H9 (cell line): ENCODE data around the gene RNLS. TPM values are rescaled to one million over a fixed set of nuclear protein-coding genes. Genes with fewer than 3 reads are reported as not detected.

Experiments
- DNase-seq: peaks from one replicate; pipeline ENCODE4 v3.0.0-alpha.2; 2017
- H2AFZ ChIP-seq: one replicate; pipeline ENCODE4 v1.6.1; 2013; ENCODE audit warnings: mild to moderate bottlenecking, low read length, control low read depth, moderate library complexity
- H2AK5ac ChIP-seq: 2 replicates; pipeline ENCODE4 v1.6.1; 2013; ENCODE audit warnings: low read length, control low read depth, mixed read lengths; ENCODE audit not compliant: insufficient read length
- H2BK120ac ChIP-seq: one replicate; pipeline ENCODE4 v1.6.1; 2013; ENCODE audit warnings: low read depth, mild to moderate bottlenecking, low read length, control low read depth, inconsistent platforms; ENCODE audit not compliant: poor library complexity, severe bottlenecking
- H2BK12ac ChIP-seq: 2 replicates; pipeline ENCODE4 v1.6.1; 2013; ENCODE audit warnings: low read length, control low read depth, mixed read lengths, low read depth; ENCODE audit not compliant: insufficient read length
- H2BK15ac ChIP-seq: 2 replicates; pipeline ENCODE4 v1.6.1; 2013; ENCODE audit warnings: low read depth, low read length, control low read depth
- H2BK20ac ChIP-seq: one replicate; pipeline ENCODE4 v1.6.1; 2013; ENCODE audit warnings: low read depth, mild to moderate bottlenecking, low read length, control low read depth, inconsistent platforms; ENCODE audit not compliant: poor library complexity, severe bottlenecking
- H2BK5ac ChIP-seq: 2 replicates; pipeline ENCODE4 v1.6.1; 2013; ENCODE audit warnings: low read length, control low read depth, mixed read lengths; ENCODE audit not compliant: insufficient read length
- H3K14ac ChIP-seq: 2 replicates; pipeline ENCODE4 v1.6.1; 2013; ENCODE audit warnings: low read length, control low read depth; ENCODE audit not compliant: insufficient read depth
- H3K18ac ChIP-seq: 2 replicates; pipeline ENCODE4 v1.6.1; 2013; ENCODE audit warnings: low read depth, mild to moderate bottlenecking, mixed read lengths, low read length, control low read depth; ENCODE audit not compliant: insufficient read length
- H3K23ac ChIP-seq: 2 replicates; pipeline ENCODE4 v1.6.1; 2013; ENCODE audit warnings: low read length, control low read depth, mixed read lengths, low read depth; ENCODE audit not compliant: insufficient read length
- H3K23me2 ChIP-seq: 2 replicates; pipeline ENCODE4 v1.6.1; 2013; ENCODE audit warnings: low read depth, mild to moderate bottlenecking, mixed read lengths, low read length, control low read depth; ENCODE audit not compliant: insufficient read length, poor library complexity, severe bottlenecking
- H3K27ac ChIP-seq: 2 replicates; pipeline ENCODE4 v1.5.1; 2013; ENCODE audit warnings: low read length, control low read depth, mixed read lengths, low read depth; ENCODE audit not compliant: insufficient read length
- H3K27me3 ChIP-seq: 2 replicates; pipeline ENCODE4 v1.6.1; 2013; ENCODE audit warnings: low read length, control low read depth, inconsistent platforms; ENCODE audit not compliant: insufficient read depth
- H3K4ac ChIP-seq: 2 replicates; pipeline ENCODE4 v1.6.1; 2013; ENCODE audit warnings: low read depth, mild to moderate bottlenecking, control low read depth, inconsistent platforms, low read length, moderate library complexity
- H3K4me1 ChIP-seq: 2 replicates; pipeline ENCODE4 v1.6.1; 2013; ENCODE audit warnings: low read length, control low read depth, inconsistent platforms; ENCODE audit not compliant: insufficient read depth
- H3K4me2 ChIP-seq: 2 replicates; pipeline ENCODE4 v1.6.1; 2013; ENCODE audit warnings: low read length, control low read depth, mixed read lengths; ENCODE audit not compliant: insufficient read length, insufficient read depth
- H3K56ac ChIP-seq: 2 replicates; pipeline ENCODE4 v1.6.1; 2013; ENCODE audit warnings: low read depth, mild to moderate bottlenecking, mixed read lengths, low read length, control low read depth; ENCODE audit not compliant: insufficient read length
- H3K79me1 ChIP-seq: 2 replicates; pipeline ENCODE4 v1.6.1; 2013; ENCODE audit warnings: low read depth, mild to moderate bottlenecking, moderate library complexity, low read length, control low read depth, inconsistent platforms; ENCODE audit not compliant: insufficient read depth, poor library complexity, severe bottlenecking
- H3K79me2 ChIP-seq: 2 replicates; pipeline ENCODE4 v1.6.1; 2013; ENCODE audit warnings: low read length, control low read depth, inconsistent platforms; ENCODE audit not compliant: insufficient read depth
- H3K9ac ChIP-seq: 2 replicates; pipeline ENCODE4 v1.6.1; 2013; ENCODE audit warnings: low read length, control low read depth, mixed read lengths; ENCODE audit not compliant: insufficient read length; ENCODE audit errors: extremely low read depth
- H3K9me3 ChIP-seq: one replicate; pipeline ENCODE4 v1.6.1; 2013; ENCODE audit warnings: low read depth, low read length, inconsistent platforms; ENCODE audit not compliant: control insufficient read depth
- H3T11ph ChIP-seq: one replicate; pipeline ENCODE4 v1.6.1; 2013; ENCODE audit warnings: mild to moderate bottlenecking, low read length, control low read depth, inconsistent platforms
- H4K20me1 ChIP-seq: one replicate; pipeline ENCODE4 v1.6.1; 2013; ENCODE audit not compliant: control insufficient read depth, insufficient read length, insufficient read depth
- H4K5ac ChIP-seq: 2 replicates; pipeline ENCODE4 v1.6.1; 2013; ENCODE audit warnings: low read depth, mild to moderate bottlenecking, mixed read lengths, low read length, control low read depth; ENCODE audit not compliant: insufficient read length
- H4K8ac ChIP-seq: replicated peaks from 2 replicates; pipeline ENCODE4 v1.6.1; 2013; ENCODE audit warnings: low read length, control low read depth, mixed read lengths, low read depth; ENCODE audit not compliant: insufficient read length
- H4K91ac ChIP-seq: 2 replicates; pipeline ENCODE4 v1.6.1; 2013; ENCODE audit warnings: low read depth, mild to moderate bottlenecking, moderate library complexity, mixed read lengths, low read length, control low read depth; ENCODE audit not compliant: insufficient read length
- H3K27ac Mint-ChIP-seq, 3 experiments: 2 replicates in 2 of 3; 3 replicates in 1 of 3; pipeline ENCODE4 v1.8.0; 2020 to 2021; ENCODE audit warnings: mixed read lengths in 3 of 3, mild to moderate bottlenecking in 1 of 3, moderate library complexity in 1 of 3
- H3K27me3 Mint-ChIP-seq: 2 replicates; pipeline ENCODE4 v1.8.0; 2021; ENCODE audit warnings: low read depth, mild to moderate bottlenecking, moderate library complexity, mixed read lengths
- H3K36me3 Mint-ChIP-seq, 3 experiments: 2 replicates in 2 of 3; 3 replicates in 1 of 3; pipeline ENCODE4 v1.8.0; 2020 to 2021; ENCODE audit warnings: low read depth in 3 of 3, mixed read lengths in 3 of 3; ENCODE audit not compliant: insufficient read depth in 1 of 3
- H3K4me1 Mint-ChIP-seq, 2 experiments: 2 replicates each; pipeline ENCODE4 v1.8.0; 2020; ENCODE audit warnings: mixed read lengths in 2 of 2
- H3K4me3 Mint-ChIP-seq, 2 experiments: 2 replicates in 1 of 2; 3 replicates in 1 of 2; pipeline ENCODE4 v1.8.0; 2020 to 2021; ENCODE audit warnings: mild to moderate bottlenecking in 2 of 2, mixed read lengths in 2 of 2, moderate library complexity in 1 of 2
- H3K9me3 Mint-ChIP-seq, 2 experiments: 2 replicates in 1 of 2; 3 replicates in 1 of 2; pipeline ENCODE4 v1.8.0; 2020; ENCODE audit warnings: mild to moderate bottlenecking in 2 of 2, mixed read lengths in 2 of 2, moderate library complexity in 1 of 2
- CTCF ChIP-seq: fragments of 200-600 bp; sonication (generic); conservative IDR thresholded peaks from 3 replicates; pipeline ENCODE4 v1.8.0; 2021; ENCODE audit warnings: antibody characterized with exemption, mild to moderate bottlenecking
- WGBS: extraction: QIAGEN DNeasy Blood & Tissue Kit; methylation state at CpG from one replicate; pipeline ENCODE4 v1.1.7; 2013; ENCODE audit warnings: missing lambda C conversion rate, low lambda C conversion rate, mixed read lengths; ENCODE audit not compliant: insufficient read length; ENCODE audit errors: extremely low coverage; 5-methylcytosine and 5-hydroxymethylcytosine counted together
- total RNA-seq: library from RNA; stranded (reverse); gene quantifications from 2 replicates; pipeline ENCODE4 v1.2.1, GENCODE V29; 2021

The RNLS gene
- total RNA-seq, 1 experiment from 2014 or later = 7.5 TPM

- H3T11ph ChIP-seq = no peak overlapping the region
- no peak overlapping the region for H2BK12ac ChIP-seq
- no peak overlapping the region for H4K8ac ChIP-seq
- no peak overlapping the region for H3K27ac ChIP-seq
- Mint-ChIP-seq H3K27me3 (no peaks in the 10 kb centered on the region), H3K27ac (no peak overlapping the region; a peak in 1 of 7 replicates), H3K36me3 (peaks cover 3 to 18% (median 17%) of the 10 kb centered on the region in 3 experiments), H3K9me3 (peaks cover 20 to 28% of the 10 kb centered on the region in 2 experiments), H3K4me3 (no peak overlapping the region), H3K4me1 (no peaks in the 10 kb centered on the region)
- H3K27me3 ChIP-seq = no peaks in the 10 kb centered on the region
- no peaks in the 10 kb centered on the region for H3K23me2 ChIP-seq
- no peaks in the 10 kb centered on the region for H4K20me1 ChIP-seq
- H3K4ac ChIP-seq = no peak overlapping the region
- H3K9me3 ChIP-seq = no peaks in the 10 kb centered on the region
- H3K79me1 ChIP-seq = no peaks in the 10 kb centered on the region
- no peak overlapping the region for H2AK5ac ChIP-seq
- no peak overlapping the region for H2AFZ ChIP-seq
- H2BK5ac ChIP-seq = no peak overlapping the region
- peak; percentile 67 for TF ChIP-seq CTCF
- H4K5ac ChIP-seq = no peak overlapping the region
- no peak overlapping the region for H2BK120ac ChIP-seq
- DNase-seq = peak; percentile 54
- no peak overlapping the region for H3K56ac ChIP-seq
- no peaks in the 10 kb centered on the region for H3K79me2 ChIP-seq
- WGBS = no CpG with 5 or more reads among the region's 2 CpGs
- H3K9ac ChIP-seq = no peak overlapping the region
- no peaks in the 10 kb centered on the region for H3K4me1 ChIP-seq
- no peak overlapping the region for H3K18ac ChIP-seq
- no peak overlapping the region for H3K23ac ChIP-seq
- no peak overlapping the region for H3K14ac ChIP-seq
- H3K4me2 ChIP-seq = no peak overlapping the region
- H4K91ac ChIP-seq = no peak overlapping the region
- no peak overlapping the region for H2BK15ac ChIP-seq
- H2BK20ac ChIP-seq = no peak overlapping the region
Measured at GRCh38 chr10:88318803-88319202, 264.3 kb downstream of the RNLS start.
